Keratinocyte (primary cell): ENCODE data around the gene SFRP4. TPM values are rescaled to one million over a fixed set of nuclear protein-coding genes. Genes with fewer than 3 reads are reported as not detected.

Experiments used
- DNase-seq: peaks from one replicate; pipeline ENCODE4 v3.0.0-alpha.2; 2011; ENCODE audit warnings: low read depth, missing footprints, low spot score
- FAIRE-seq: peaks from 2 replicates; lab custom pipeline; 2011; peaks lifted over from hg19 to GRCh38; lab: Jason Lieb, UNC
- H2AFZ ChIP-seq: 2 replicates; pipeline ENCODE4 v1.6.0; 2012; ENCODE audit warnings: low read length, control low read depth, inconsistent platforms; ENCODE audit not compliant: control insufficient read depth
- H3K27ac ChIP-seq: 2 replicates; pipeline ENCODE4 v1.5.1; 2011; ENCODE audit warnings: low read length; ENCODE audit not compliant: control insufficient read depth, insufficient read depth
- H3K27me3 ChIP-seq: 3 replicates; pipeline ENCODE4 v1.6.0; 2011; ENCODE audit warnings: low read length; ENCODE audit not compliant: control insufficient read depth, insufficient read depth; ENCODE audit errors: extremely low read depth
- H3K36me3 ChIP-seq, 2 experiments: 2 replicates in 1 of 2; 3 replicates in 1 of 2; pipeline ENCODE4 v1.5.1; 2011; ENCODE audit warnings: low read length in 2 of 2, mild to moderate bottlenecking in 1 of 2; ENCODE audit not compliant: control insufficient read depth in 2 of 2, insufficient read depth in 2 of 2; ENCODE audit errors: extremely low read depth in 1 of 2
- H3K4me1 ChIP-seq: 3 replicates; pipeline ENCODE4 v1.5.1; 2011; ENCODE audit warnings: low read length; ENCODE audit not compliant: control insufficient read depth, insufficient read depth; ENCODE audit errors: extremely low read depth
- H3K4me2 ChIP-seq: 3 replicates; pipeline ENCODE4 v1.6.0; 2011; ENCODE audit warnings: low read depth, low read length; ENCODE audit not compliant: control insufficient read depth, insufficient read depth; ENCODE audit errors: extremely low read depth
- H3K4me3 ChIP-seq, 3 experiments: fragments of 200-600 bp in 1 of 3; sonication (generic) in 1 of 3; 2 replicates in 2 of 3; 3 replicates in 1 of 3; pipeline ENCODE4 v1.5.1; 2011 to 2016; ENCODE audit warnings: low read length in 3 of 3, mild to moderate bottlenecking in 3 of 3, control low read depth in 2 of 3, inconsistent platforms in 1 of 3, low read depth in 1 of 3, mixed read lengths in 1 of 3, mixed run types in 1 of 3, moderate library complexity in 1 of 3; ENCODE audit not compliant: control insufficient read depth in 2 of 3, insufficient read depth in 2 of 3; ENCODE audit errors: extremely low read depth in 1 of 3
- H3K79me2 ChIP-seq: 2 replicates; pipeline ENCODE4 v1.6.0; 2012; ENCODE audit warnings: low read length; ENCODE audit not compliant: control insufficient read depth, insufficient read depth
- H3K9ac ChIP-seq: 3 replicates; pipeline ENCODE4 v1.6.0; 2011; ENCODE audit warnings: low read length; ENCODE audit not compliant: control insufficient read depth, insufficient read depth; ENCODE audit errors: extremely low read depth
- H3K9me1 ChIP-seq: 3 replicates; pipeline ENCODE4 v1.6.0; 2011; ENCODE audit warnings: low read length; ENCODE audit not compliant: control insufficient read depth, insufficient read depth; ENCODE audit errors: extremely low read depth
- H3K9me3 ChIP-seq: 2 replicates; pipeline ENCODE4 v1.5.1; 2012; ENCODE audit warnings: low read depth, low read length; ENCODE audit not compliant: control insufficient read depth
- H4K20me1 ChIP-seq: 3 replicates; pipeline ENCODE4 v1.6.0; 2011; ENCODE audit warnings: low read length; ENCODE audit not compliant: control insufficient read depth, insufficient read depth; ENCODE audit errors: extremely low read depth
- CTCF ChIP-seq, 3 experiments: IDR thresholded peaks in 1 of 3; conservative IDR thresholded peaks in 1 of 3; optimal IDR thresholded peaks in 1 of 3; 2 replicates in 2 of 3; 3 replicates in 1 of 3; pipeline versions ENCODE3 to v1.5.1; 2011; ENCODE audit warnings: low read length in 3 of 3, mild to moderate bottlenecking in 3 of 3, moderate library complexity in 2 of 3, control low read depth in 1 of 3, inconsistent platforms in 1 of 3; ENCODE audit not compliant: insufficient read depth in 2 of 3; ENCODE audit errors: extremely low read depth in 1 of 3
- EZH2 ChIP-seq: IDR thresholded peaks from one replicate; pipeline ENCODE4 v1.6.1; 2012; ENCODE audit warnings: inconsistent platforms, mild to moderate bottlenecking, low read length, moderate library complexity
- dilution Hi-C: fragments of 300-500 bp; cut with MboI; formaldehyde crosslinking; loops from one replicate; pipeline ENCODE4 v1.7.0; 2020; ENCODE audit warnings: low sequenced_read_pairs; ENCODE audit not compliant: extremely low pct_ligation_motif_present
- polyA plus RNA-seq, 5 experiments: library from polyadenylated mRNA; depleted of rRNA in 3 of 5; stranded (reverse) in 3 of 5; stranded (forward) in 1 of 5; unstranded in 1 of 5; fragments of >200 nt; gene quantifications; 1 replicate in 1 of 5; 2 replicates in 3 of 5; 3 replicates in 1 of 5; pipeline versions ENCODE4 v1.2.1 to v1.2.3, GENCODE V29; 2011 to 2012; ENCODE audit warnings: missing spikeins in 2 of 5, low read depth in 1 of 5, low replicate concordance in 1 of 5

The SFRP4 gene
- polyA plus RNA-seq, 1 donor (not counting 4 experiments of a cell fraction or from before 2014, with no cell fraction given) = not detected

- Histone ChIP-seq H3K4me1 (no peaks in the 10 kb centered on the region), H3K27ac (no peak overlapping the region), H4K20me1 (no peaks in the 10 kb centered on the region), H3K9ac (no peak overlapping the region), H3K4me2 (no peak overlapping the region), H3K36me3 (no peaks in the 10 kb centered on the region), H3K9me1 (no peaks in the 10 kb centered on the region), H3K4me3 (no peak overlapping the region), H3K9me3 (no peaks in the 10 kb centered on the region), H3K27me3 (no peaks in the 10 kb centered on the region), H3K79me2 (no peaks in the 10 kb centered on the region), H2AFZ (no peak overlapping the region)
- DNase-seq = no peak
- no peak for FAIRE-seq
- dilution Hi-C loops = no loop called here
- TF ChIP-seq EZH2 = no peak
- TF ChIP-seq CTCF (optimal IDR thresholded peaks at IDR 0.05 in 1 of 3, IDR thresholded peaks at IDR 0.05 in 1 of 3, conservative IDR thresholded peaks at IDR 0.05 in 1 of 3; ENCODE audit: extremely low read depth in 1 of 3, insufficient read depth in 2 of 3, low read length in 3 of 3) = no peak
These were observed 44.6 kb upstream of the SFRP4 start for GRCh38 chr7:37961251-37961650.

GRCh38 chr7:37960483-37960882, 43.9 kb upstream of the SFRP4 start:
- dilution Hi-C loops = no loop called here
- no peak for FAIRE-seq

More at GRCh38 chr7:37960483-37960882, 43.9 kb upstream of the SFRP4 start:
- Histone ChIP-seq H3K4me1 (no peaks in the 10 kb centered on the region), H3K36me3 (no peaks in the 10 kb centered on the region), H3K79me2 (no peaks in the 10 kb centered on the region), H3K9me1 (no peaks in the 10 kb centered on the region), H3K9ac (no peak overlapping the region), H3K27me3 (no peaks in the 10 kb centered on the region), H2AFZ (no peak overlapping the region), H3K27ac (no peak overlapping the region), H4K20me1 (no peaks in the 10 kb centered on the region), H3K4me3 (no peak overlapping the region), H3K4me2 (no peak overlapping the region), H3K9me3 (no peaks in the 10 kb centered on the region)
- TF ChIP-seq EZH2 (no peak), CTCF (optimal IDR thresholded peaks at IDR 0.05 in 1 of 3, IDR thresholded peaks at IDR 0.05 in 1 of 3, conservative IDR thresholded peaks at IDR 0.05 in 1 of 3; ENCODE audit: extremely low read depth in 1 of 3, insufficient read depth in 2 of 3, low read length in 3 of 3) (no peak)
- DNase-seq = no peak
